Keratinocyte (primary cell): ENCODE data around the gene CXCL12. TPM values are rescaled to one million over a fixed set of nuclear protein-coding genes. Genes with fewer than 3 reads are reported as not detected.

Experiments
- DNase-seq: peaks from one replicate; pipeline ENCODE4 v3.0.0-alpha.2; 2011; ENCODE audit warnings: low read depth, missing footprints, low spot score
- FAIRE-seq: peaks from 2 replicates; lab custom pipeline; 2011; peaks lifted over from hg19 to GRCh38; lab: Jason Lieb, UNC
- H2AFZ ChIP-seq: 2 replicates; pipeline ENCODE4 v1.6.0; 2012; ENCODE audit warnings: low read length, control low read depth, inconsistent platforms; ENCODE audit not compliant: control insufficient read depth
- H3K27ac ChIP-seq: 2 replicates; pipeline ENCODE4 v1.5.1; 2011; ENCODE audit warnings: low read length; ENCODE audit not compliant: control insufficient read depth, insufficient read depth
- H3K27me3 ChIP-seq: 3 replicates; pipeline ENCODE4 v1.6.0; 2011; ENCODE audit warnings: low read length; ENCODE audit not compliant: control insufficient read depth, insufficient read depth; ENCODE audit errors: extremely low read depth
- H3K36me3 ChIP-seq, 2 experiments: 2 replicates in 1 of 2; 3 replicates in 1 of 2; pipeline ENCODE4 v1.5.1; 2011; ENCODE audit warnings: low read length in 2 of 2, mild to moderate bottlenecking in 1 of 2; ENCODE audit not compliant: control insufficient read depth in 2 of 2, insufficient read depth in 2 of 2; ENCODE audit errors: extremely low read depth in 1 of 2
- H3K4me1 ChIP-seq: 3 replicates; pipeline ENCODE4 v1.5.1; 2011; ENCODE audit warnings: low read length; ENCODE audit not compliant: control insufficient read depth, insufficient read depth; ENCODE audit errors: extremely low read depth
- H3K4me2 ChIP-seq: 3 replicates; pipeline ENCODE4 v1.6.0; 2011; ENCODE audit warnings: low read depth, low read length; ENCODE audit not compliant: control insufficient read depth, insufficient read depth; ENCODE audit errors: extremely low read depth
- H3K4me3 ChIP-seq, 3 experiments: fragments of 200-600 bp in 1 of 3; sonication (generic) in 1 of 3; 2 replicates in 2 of 3; 3 replicates in 1 of 3; pipeline ENCODE4 v1.5.1; 2011 to 2016; ENCODE audit warnings: low read length in 3 of 3, mild to moderate bottlenecking in 3 of 3, control low read depth in 2 of 3, inconsistent platforms in 1 of 3, low read depth in 1 of 3, mixed read lengths in 1 of 3, mixed run types in 1 of 3, moderate library complexity in 1 of 3; ENCODE audit not compliant: control insufficient read depth in 2 of 3, insufficient read depth in 2 of 3; ENCODE audit errors: extremely low read depth in 1 of 3
- H3K79me2 ChIP-seq: 2 replicates; pipeline ENCODE4 v1.6.0; 2012; ENCODE audit warnings: low read length; ENCODE audit not compliant: control insufficient read depth, insufficient read depth
- H3K9ac ChIP-seq: 3 replicates; pipeline ENCODE4 v1.6.0; 2011; ENCODE audit warnings: low read length; ENCODE audit not compliant: control insufficient read depth, insufficient read depth; ENCODE audit errors: extremely low read depth
- H3K9me1 ChIP-seq: 3 replicates; pipeline ENCODE4 v1.6.0; 2011; ENCODE audit warnings: low read length; ENCODE audit not compliant: control insufficient read depth, insufficient read depth; ENCODE audit errors: extremely low read depth
- H3K9me3 ChIP-seq: 2 replicates; pipeline ENCODE4 v1.5.1; 2012; ENCODE audit warnings: low read depth, low read length; ENCODE audit not compliant: control insufficient read depth
- H4K20me1 ChIP-seq: 3 replicates; pipeline ENCODE4 v1.6.0; 2011; ENCODE audit warnings: low read length; ENCODE audit not compliant: control insufficient read depth, insufficient read depth; ENCODE audit errors: extremely low read depth
- EZH2 ChIP-seq: IDR thresholded peaks from one replicate; pipeline ENCODE4 v1.6.1; 2012; ENCODE audit warnings: inconsistent platforms, mild to moderate bottlenecking, low read length, moderate library complexity
- dilution Hi-C: fragments of 300-500 bp; cut with MboI; formaldehyde crosslinking; loops from one replicate; pipeline ENCODE4 v1.7.0; 2020; ENCODE audit warnings: low sequenced_read_pairs; ENCODE audit not compliant: extremely low pct_ligation_motif_present
- polyA plus RNA-seq, 5 experiments: library from polyadenylated mRNA; depleted of rRNA in 3 of 5; stranded (reverse) in 3 of 5; stranded (forward) in 1 of 5; unstranded in 1 of 5; fragments of >200 nt; gene quantifications; 1 replicate in 1 of 5; 2 replicates in 3 of 5; 3 replicates in 1 of 5; pipeline versions ENCODE4 v1.2.1 to v1.2.3, GENCODE V29; 2011 to 2012; ENCODE audit warnings: missing spikeins in 2 of 5, low read depth in 1 of 5, low replicate concordance in 1 of 5
- TF ChIP-seq, protein P1 (sequence below), 3 experiments: IDR thresholded peaks in 1 of 3; conservative IDR thresholded peaks in 1 of 3; optimal IDR thresholded peaks in 1 of 3; 2 replicates in 2 of 3; 3 replicates in 1 of 3; pipeline versions ENCODE3 to v1.5.1; 2011; ENCODE audit warnings: low read length in 3 of 3, mild to moderate bottlenecking in 3 of 3, moderate library complexity in 2 of 3, control low read depth in 1 of 3, inconsistent platforms in 1 of 3; ENCODE audit not compliant: insufficient read depth in 2 of 3; ENCODE audit errors: extremely low read depth in 1 of 3

The CXCL12 gene
- polyA plus RNA-seq, 1 donor (not counting 4 experiments of a cell fraction or from before 2014, with no cell fraction given) = not detected

DNA sequence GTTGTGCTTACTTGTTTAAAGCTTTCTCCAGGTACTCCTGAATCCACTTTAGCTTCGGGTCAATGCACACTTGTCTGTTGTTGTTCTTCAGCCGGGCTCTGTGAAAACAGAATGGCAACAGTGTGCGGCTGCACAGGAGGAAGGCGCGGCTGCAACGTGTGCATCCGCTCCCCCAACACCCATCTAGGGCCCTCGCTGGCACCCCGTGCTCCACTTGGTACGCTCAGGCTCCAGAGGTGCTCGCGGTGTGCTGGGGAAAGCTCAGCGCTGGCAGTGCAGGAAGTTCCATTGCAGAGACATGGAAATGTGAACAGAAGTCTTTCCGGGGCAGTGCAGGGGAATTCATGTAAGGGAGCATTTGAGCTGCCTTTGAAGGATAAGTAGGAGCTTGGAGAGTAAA, 6.3 kb downstream of the CXCL12 start:
- no peaks in the 10 kb centered on the region for H4K20me1 ChIP-seq
- H2AFZ ChIP-seq = no peak overlapping the region
- H3K9me1 ChIP-seq = no peaks in the 10 kb centered on the region
- no peaks in the 10 kb centered on the region for H3K79me2 ChIP-seq
- H3K36me3 ChIP-seq = no peaks in the 10 kb centered on the region
- H3K9me3 ChIP-seq = no peaks in the 10 kb centered on the region
- no peak overlapping the region for H3K9ac ChIP-seq
- H3K27ac ChIP-seq = no peak overlapping the region
- FAIRE-seq (no peak), DNase-seq (no peak)
- no peak overlapping the region for H3K4me2 ChIP-seq
- H3K4me3 ChIP-seq = no peak overlapping the region
- dilution Hi-C loops = no loop called here
- H3K27me3 ChIP-seq = peaks cover 10% of the 10 kb centered on the region
- H3K4me1 ChIP-seq = no peaks in the 10 kb centered on the region
- TF ChIP-seq, protein P1, sequence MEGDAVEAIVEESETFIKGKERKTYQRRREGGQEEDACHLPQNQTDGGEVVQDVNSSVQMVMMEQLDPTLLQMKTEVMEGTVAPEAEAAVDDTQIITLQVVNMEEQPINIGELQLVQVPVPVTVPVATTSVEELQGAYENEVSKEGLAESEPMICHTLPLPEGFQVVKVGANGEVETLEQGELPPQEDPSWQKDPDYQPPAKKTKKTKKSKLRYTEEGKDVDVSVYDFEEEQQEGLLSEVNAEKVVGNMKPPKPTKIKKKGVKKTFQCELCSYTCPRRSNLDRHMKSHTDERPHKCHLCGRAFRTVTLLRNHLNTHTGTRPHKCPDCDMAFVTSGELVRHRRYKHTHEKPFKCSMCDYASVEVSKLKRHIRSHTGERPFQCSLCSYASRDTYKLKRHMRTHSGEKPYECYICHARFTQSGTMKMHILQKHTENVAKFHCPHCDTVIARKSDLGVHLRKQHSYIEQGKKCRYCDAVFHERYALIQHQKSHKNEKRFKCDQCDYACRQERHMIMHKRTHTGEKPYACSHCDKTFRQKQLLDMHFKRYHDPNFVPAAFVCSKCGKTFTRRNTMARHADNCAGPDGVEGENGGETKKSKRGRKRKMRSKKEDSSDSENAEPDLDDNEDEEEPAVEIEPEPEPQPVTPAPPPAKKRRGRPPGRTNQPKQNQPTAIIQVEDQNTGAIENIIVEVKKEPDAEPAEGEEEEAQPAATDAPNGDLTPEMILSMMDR (optimal IDR thresholded peaks at IDR 0.05 in 1 of 3, IDR thresholded peaks at IDR 0.05 in 1 of 3, conservative IDR thresholded peaks at IDR 0.05 in 1 of 3; ENCODE audit: extremely low read depth in 1 of 3, insufficient read depth in 2 of 3, low read length in 3 of 3) = no peak
- no peak for TF ChIP-seq EZH2

DNA sequence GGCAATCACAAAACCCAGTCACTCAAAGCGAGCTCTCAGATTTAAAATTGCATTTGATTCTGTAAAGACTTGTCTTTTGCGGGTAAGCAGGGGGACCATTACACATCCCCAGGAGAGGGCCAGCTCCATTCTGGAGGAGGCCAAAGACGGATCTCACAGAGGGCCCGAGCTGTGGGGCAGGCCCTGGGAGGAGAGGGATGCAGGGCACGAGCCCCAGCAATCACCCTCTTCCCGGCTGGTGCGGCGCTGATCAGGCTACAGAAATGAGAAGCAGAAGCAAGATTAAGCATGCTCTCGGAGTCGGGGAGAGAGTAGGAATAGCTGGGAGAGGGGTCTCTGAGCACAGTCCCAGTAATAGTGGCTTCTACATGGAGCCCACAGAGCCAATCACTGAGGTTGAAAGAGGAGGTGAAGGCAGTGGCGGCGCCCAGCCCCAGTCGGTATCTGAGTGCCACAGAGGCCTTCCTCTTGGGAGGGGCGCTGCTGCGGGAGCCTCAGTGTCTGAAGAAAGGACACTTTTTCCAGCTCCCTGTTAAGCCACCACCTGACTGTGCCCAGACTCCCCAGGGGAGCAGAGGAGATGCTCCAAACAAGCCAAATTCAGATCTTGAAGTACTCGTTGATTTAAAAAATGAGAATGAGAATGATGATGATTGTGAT, 7.1 kb downstream of the CXCL12 start:
- peaks cover 2% of the 10 kb centered on the region for H3K9me3 ChIP-seq
- H3K9me1 ChIP-seq = no peaks in the 10 kb centered on the region
- H3K27ac ChIP-seq = no peak overlapping the region
- no peak overlapping the region for H3K9ac ChIP-seq
- no peaks in the 10 kb centered on the region for H3K36me3 ChIP-seq
- H3K4me2 ChIP-seq = no peak overlapping the region
- H3K4me1 ChIP-seq = no peaks in the 10 kb centered on the region
- FAIRE-seq = no peak
- no peak for DNase-seq
- peaks cover 3% of the 10 kb centered on the region for H3K27me3 ChIP-seq
- no peak overlapping the region for H2AFZ ChIP-seq
- H3K4me3 ChIP-seq = no peak overlapping the region
- dilution Hi-C loops = no loop called here
- no peaks in the 10 kb centered on the region for H4K20me1 ChIP-seq
- no peaks in the 10 kb centered on the region for H3K79me2 ChIP-seq
- TF ChIP-seq EZH2 = no peak
- TF ChIP-seq, protein P1 (optimal IDR thresholded peaks at IDR 0.05 in 1 of 3, IDR thresholded peaks at IDR 0.05 in 1 of 3, conservative IDR thresholded peaks at IDR 0.05 in 1 of 3; ENCODE audit: extremely low read depth in 1 of 3, insufficient read depth in 2 of 3, low read length in 3 of 3) = no peak
